BE2C (cell line): ENCODE data around the gene PUS10.
"Not testable (repeated sequence)": the region's sequence is repeated elsewhere in the genome, so short reads cannot be mapped to it uniquely, and the experiment has no call there.

ENCODE experiments used
- DNase-seq: peaks from one replicate; pipeline ENCODE4 v3.0.0-alpha.2; 2020
- H3K27me3 ChIP-seq: fragments of 250-450 bp; sonication (Bioruptor Pico); 2 replicates; pipeline ENCODE4 v1.5.1; 2020; ENCODE audit warnings: mild to moderate bottlenecking
- H3K36me3 ChIP-seq: fragments of 250-450 bp; sonication (Bioruptor Pico); 2 replicates; pipeline ENCODE4 v1.5.1; 2020; ENCODE audit warnings: mild to moderate bottlenecking
- H3K4me1 ChIP-seq: fragments of 250-450 bp; sonication (Bioruptor Pico); 2 replicates; pipeline ENCODE4 v1.5.1; 2020
- H3K4me3 ChIP-seq: 2 replicates; pipeline ENCODE4 v1.5.1; 2011; ENCODE audit warnings: low read depth, low read length
- H3K9me3 ChIP-seq: fragments of 250-450 bp; sonication (Bioruptor Pico); 2 replicates; pipeline ENCODE4 v1.5.1; 2020
- TF ChIP-seq, protein P1 (sequence below): IDR thresholded peaks from 2 replicates; pipeline ENCODE4 v1.5.1; 2012; ENCODE audit warnings: mild to moderate bottlenecking, low read depth, low read length

The PUS10 gene

DNA sequence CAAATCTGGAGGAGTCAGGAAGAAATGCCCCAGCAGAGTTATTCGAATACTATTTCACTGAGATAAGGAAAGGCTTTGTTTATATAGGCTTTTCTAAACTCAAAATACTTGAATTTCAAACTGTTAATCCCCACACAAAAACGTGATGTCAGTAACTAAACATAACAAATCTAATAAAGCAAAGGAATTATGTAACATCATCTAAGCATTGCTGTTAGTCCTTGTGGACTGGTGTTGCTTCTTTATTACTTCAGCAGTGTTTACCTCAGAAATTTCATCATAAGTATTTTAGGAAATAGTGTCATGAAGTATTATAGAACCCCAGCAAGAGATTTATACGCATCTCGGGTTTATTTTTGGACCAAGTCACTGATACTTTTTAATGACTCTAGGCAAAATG is 27.9 kb upstream of the PUS10 start:
- H3K27me3 ChIP-seq, result no peaks in the 10 kb centered on the region
- TF ChIP-seq, protein P1, sequence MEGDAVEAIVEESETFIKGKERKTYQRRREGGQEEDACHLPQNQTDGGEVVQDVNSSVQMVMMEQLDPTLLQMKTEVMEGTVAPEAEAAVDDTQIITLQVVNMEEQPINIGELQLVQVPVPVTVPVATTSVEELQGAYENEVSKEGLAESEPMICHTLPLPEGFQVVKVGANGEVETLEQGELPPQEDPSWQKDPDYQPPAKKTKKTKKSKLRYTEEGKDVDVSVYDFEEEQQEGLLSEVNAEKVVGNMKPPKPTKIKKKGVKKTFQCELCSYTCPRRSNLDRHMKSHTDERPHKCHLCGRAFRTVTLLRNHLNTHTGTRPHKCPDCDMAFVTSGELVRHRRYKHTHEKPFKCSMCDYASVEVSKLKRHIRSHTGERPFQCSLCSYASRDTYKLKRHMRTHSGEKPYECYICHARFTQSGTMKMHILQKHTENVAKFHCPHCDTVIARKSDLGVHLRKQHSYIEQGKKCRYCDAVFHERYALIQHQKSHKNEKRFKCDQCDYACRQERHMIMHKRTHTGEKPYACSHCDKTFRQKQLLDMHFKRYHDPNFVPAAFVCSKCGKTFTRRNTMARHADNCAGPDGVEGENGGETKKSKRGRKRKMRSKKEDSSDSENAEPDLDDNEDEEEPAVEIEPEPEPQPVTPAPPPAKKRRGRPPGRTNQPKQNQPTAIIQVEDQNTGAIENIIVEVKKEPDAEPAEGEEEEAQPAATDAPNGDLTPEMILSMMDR, result no peak
- no peak for DNase-seq
- H3K9me3 ChIP-seq, result no peaks in the 10 kb centered on the region
- H3K4me1 ChIP-seq, result no peaks in the 10 kb centered on the region
- H3K36me3 ChIP-seq, result peaks cover 5% of the 10 kb centered on the region; the same call in 1 of the 2 replicates
- no peak overlapping the region for H3K4me3 ChIP-seq

DNA sequence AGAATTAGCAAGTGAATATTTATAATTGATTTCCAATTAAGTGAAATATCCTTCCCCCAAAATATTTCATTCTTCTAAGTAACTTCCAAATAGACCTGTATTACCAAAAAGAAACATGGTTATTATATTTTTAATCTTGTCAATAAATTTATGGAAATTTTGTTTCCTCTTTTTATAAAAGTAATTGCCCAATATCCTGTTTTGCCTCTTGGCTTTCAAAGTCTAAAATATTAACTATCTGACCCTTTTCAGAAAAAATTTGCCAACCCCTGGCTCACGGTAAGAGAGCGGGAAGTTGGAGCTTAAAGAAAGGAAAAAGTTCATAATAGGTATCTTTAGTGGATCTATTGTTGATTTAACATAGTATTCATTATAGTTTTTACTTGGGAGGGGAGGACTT is 27.2 kb upstream of the PUS10 start:
- H3K4me3 ChIP-seq, result no peak overlapping the region
- no peaks in the 10 kb centered on the region for H3K27me3 ChIP-seq
- TF ChIP-seq, protein P1, result no peak
- DNase-seq, result no peak
- H3K4me1 ChIP-seq, result no peaks in the 10 kb centered on the region
- peaks cover 5% of the 10 kb centered on the region; the same call in 1 of the 2 replicates for H3K36me3 ChIP-seq
- H3K9me3 ChIP-seq, result no peaks in the 10 kb centered on the region

DNA sequence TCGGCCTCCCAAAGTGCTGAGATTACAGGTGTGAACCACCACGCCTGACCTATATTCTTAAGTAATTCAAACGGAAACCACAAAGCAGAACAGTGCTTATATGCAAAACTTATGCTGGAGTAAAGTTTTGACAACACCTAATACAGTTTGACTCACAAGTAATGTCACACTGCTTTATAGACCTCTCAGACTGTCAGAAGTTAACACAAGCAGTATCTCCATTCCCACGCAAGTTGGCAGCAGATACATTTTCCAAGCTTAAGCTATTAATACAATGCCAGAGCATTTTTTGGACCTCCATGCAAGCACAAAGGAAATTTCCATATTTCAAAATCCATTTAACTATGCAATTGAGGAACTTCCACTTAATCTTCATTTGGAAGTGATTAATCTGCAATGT is 26.6 kb upstream of the PUS10 start:
- no peaks in the 10 kb centered on the region for H3K9me3 ChIP-seq
- H3K27me3 ChIP-seq, result no peaks in the 10 kb centered on the region
- DNase-seq, result no peak
- no peaks in the 10 kb centered on the region for H3K4me1 ChIP-seq
- no peak overlapping the region for H3K4me3 ChIP-seq
- peaks cover 5% of the 10 kb centered on the region; the same call in 1 of the 2 replicates for H3K36me3 ChIP-seq
- TF ChIP-seq, protein P1, result no peak

DNA sequence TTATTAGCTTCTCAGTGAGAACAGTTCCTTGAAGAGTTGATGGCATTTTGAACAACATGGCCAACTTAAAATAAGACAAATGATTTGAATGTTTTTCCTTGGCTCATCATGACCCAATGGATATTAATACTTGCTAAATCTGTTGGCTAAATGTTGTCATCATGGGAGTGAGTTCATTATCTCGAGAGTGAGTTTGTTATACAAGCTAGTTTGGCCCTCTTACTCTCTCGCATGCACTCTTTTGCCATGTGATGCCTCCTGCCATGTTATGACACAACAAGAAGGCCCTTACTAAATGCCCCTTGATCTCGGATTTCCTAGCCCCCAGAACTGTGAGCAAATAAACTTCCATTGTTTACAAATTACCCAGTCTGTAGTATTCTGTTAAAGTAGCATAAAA is 24.8 kb upstream of the PUS10 start:
- H3K4me3 ChIP-seq, result no peak overlapping the region
- H3K9me3 ChIP-seq, result no peaks in the 10 kb centered on the region
- TF ChIP-seq, protein P1, result no peak
- no peak for DNase-seq
- H3K36me3 ChIP-seq, result no peaks in the 10 kb centered on the region
- H3K4me1 ChIP-seq, result no peaks in the 10 kb centered on the region
- H3K27me3 ChIP-seq, result no peaks in the 10 kb centered on the region

DNA sequence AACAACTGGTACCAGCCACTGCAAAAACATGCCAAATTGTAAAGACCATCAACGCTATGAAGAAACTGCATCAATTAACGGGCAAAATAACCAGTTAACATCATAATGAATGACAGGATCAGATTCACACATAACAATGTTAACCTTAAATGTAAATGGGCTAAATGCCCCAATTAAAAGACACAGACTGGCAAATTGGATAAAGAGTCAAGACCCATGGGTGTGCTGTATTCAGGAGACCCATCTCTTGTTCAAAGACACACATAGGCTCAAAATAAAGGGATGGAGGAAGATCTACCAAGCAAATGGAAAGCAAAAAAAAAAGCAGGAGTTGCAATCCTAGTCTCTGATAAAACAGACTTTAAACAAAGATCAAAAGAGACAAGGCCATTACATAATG is 18.6 kb upstream of the PUS10 start:
- DNase-seq, H3K4me1 ChIP-seq, H3K4me3 ChIP-seq, H3K36me3 ChIP-seq, H3K27me3 ChIP-seq, H3K9me3 ChIP-seq: not testable (repeated sequence)

DNA sequence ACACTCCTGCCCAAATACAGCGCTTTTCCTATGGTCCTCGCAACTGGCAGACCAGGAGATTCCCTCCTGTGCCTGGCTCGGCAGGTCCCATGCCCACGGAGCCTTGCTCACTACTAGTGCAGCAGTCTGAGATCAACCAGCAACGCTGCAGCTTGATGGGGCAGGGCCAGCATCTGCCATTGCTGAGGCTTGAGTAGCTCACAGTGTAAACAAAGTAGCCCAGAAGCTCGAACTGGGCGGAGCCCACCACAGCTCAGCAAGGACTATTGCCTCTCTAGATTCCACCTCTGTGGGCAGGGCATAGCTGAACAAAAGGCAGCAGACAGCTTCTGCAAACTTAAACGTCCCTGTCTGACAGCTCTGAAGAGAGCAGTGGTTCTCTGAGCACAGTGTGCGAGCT is 16.5 kb upstream of the PUS10 start:
- not testable (repeated sequence) for H3K4me3 ChIP-seq, H3K27me3 ChIP-seq, H3K36me3 ChIP-seq, H3K4me1 ChIP-seq, DNase-seq, H3K9me3 ChIP-seq

DNA sequence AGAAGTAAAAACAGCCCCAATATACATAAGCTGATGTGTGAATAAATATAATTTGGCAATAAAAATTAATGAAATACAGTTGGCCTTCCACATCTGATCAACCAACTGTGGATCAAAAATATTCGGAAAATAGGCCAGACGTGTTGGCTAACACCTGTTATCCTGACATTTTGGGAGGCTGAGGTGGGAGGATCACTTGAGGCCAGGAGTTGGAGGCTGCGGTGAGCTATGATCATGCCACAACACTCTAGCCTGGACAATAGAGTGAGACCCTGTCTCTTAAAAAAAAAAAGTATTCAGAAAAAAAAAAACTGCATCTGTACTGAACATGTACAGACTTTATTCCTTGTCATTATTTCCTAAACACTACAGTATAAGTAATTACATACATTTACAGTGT is 11.5 kb upstream of the PUS10 start:
- no peaks in the 10 kb centered on the region for H3K27me3 ChIP-seq
- H3K9me3 ChIP-seq, result no peaks in the 10 kb centered on the region
- no peak overlapping the region for H3K4me3 ChIP-seq
- H3K36me3 ChIP-seq, result peaks cover under 1% of the 10 kb centered on the region
- H3K4me1 ChIP-seq, result no peaks in the 10 kb centered on the region
- DNase-seq, result no peak
- TF ChIP-seq, protein P1, result no peak
